Stimulated activated CD8-positive, alpha-beta memory T cell treated with anti-CD3 and anti-CD28 coated beads, Interleukin-7, amount 100 ng/mL, for 4 hours (primary cell): Measurements from ENCODE around the gene CHAMP1.

Source experiments
- DNase-seq, 2 donors: peaks; one replicate each; pipeline ENCODE4 v3.0.0-alpha.2; 2020; ENCODE audit warnings: low read depth in 2 of 2

CHAMP1 gene

GRCh38 chr13:114314074-114314912 lies at the start of gene CHAMP1:
Gene CHAMP1, plus strand, starts transcription at chr13:114314503. Its CDS starts 9,340 bp downstream, at chr13:114323843.
- peak; percentile 75 to 87 for DNase-seq

DNA sequence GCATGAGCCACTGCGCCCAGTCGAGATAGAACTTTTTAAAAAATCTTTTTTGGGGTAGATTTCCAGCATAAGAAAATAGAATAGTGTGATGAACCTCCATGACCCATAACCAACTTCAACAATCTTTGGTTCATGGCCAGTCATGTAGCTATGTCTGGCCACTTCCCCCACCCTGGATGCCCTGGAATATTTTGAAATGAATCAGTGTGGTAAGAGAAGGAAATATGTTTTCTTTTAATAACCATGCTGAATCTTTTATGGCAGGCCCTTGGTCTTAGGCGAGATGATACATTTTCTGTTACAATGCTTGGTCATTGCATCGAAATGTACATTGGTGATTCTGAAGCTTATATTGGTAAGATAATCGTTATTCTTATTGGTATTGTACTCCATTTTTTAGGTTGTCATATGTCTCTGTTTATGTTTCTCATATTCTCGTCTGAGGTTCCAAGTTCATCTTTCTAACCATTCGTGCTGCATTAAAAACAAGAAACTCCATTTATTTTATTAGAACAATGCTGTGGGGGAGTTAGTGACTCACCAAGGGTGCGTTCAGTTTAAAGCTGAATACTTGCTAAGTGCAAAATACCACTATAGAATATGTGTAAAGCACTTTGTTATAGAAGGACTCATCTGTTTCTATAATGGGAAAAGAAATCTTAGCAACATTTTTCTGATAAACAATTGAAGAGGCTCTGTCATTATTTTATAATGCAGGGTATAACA lies 49.3 kb upstream of the CHAMP1 start:
- no peak for DNase-seq

DNA sequence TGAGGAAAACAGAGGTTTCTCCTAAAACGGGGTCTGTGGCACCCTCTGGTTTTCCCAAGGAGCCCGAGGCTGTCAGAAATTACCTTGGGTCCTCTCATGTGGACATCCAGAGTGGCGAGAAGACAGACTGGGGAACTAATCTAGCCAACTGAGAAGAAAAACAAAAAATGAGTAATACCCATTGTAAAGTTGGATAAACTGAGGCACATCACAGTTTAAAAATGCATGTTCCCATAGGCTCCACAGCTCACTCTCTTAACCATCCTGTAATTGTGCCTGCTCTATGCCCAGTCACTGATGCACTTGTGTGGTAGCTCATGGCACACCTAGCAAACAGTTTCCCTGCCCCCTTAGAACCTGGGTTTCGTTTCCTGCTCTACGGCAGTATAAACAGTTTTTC lies 48.1 kb upstream of the CHAMP1 start:
- DNase-seq, result no peak

DNA sequence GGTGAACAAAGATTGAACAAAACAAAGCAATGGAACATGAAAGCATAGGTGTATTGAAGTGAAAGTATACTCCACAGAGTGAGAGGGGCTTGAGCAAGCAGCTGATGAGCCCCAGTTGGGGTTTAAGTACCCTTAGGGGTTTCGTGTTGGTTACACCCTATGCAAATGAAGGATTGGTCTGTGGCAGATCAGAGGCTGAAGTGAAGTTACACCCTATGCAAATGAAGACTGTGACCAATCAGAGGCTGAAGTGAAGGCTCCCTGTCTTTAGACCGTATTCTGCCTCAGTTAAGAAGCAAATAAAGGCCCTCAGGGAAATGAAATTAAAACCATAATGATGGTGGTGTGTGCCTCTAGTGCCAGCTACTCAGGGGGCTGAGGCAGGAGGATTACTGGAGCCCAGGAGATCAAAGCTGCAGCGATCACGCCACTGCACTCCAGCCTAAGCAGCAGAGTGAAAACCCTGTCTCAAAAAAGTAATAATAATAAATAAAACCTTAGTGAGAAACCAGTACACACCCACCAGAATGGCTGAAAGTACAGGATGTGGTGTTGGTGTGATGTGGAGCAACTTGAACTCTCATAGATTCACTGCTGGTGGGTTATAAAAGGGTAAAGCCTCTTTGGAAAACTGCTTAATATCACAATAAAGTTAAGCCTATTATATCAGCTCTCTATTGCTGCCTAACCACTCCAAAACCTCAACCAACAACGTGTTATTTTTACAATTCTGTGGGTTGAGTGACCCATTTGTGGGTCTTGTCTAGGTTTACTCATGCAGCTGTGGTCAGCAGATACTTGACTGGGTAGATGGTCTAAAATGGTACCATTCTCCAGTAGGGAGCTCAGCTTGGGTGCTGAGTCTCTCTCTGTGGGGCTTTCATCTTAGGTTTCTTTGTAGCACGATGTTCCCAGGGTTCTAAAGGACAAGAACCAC lies 45.7 kb upstream of the CHAMP1 start:
- no peak for DNase-seq

DNA sequence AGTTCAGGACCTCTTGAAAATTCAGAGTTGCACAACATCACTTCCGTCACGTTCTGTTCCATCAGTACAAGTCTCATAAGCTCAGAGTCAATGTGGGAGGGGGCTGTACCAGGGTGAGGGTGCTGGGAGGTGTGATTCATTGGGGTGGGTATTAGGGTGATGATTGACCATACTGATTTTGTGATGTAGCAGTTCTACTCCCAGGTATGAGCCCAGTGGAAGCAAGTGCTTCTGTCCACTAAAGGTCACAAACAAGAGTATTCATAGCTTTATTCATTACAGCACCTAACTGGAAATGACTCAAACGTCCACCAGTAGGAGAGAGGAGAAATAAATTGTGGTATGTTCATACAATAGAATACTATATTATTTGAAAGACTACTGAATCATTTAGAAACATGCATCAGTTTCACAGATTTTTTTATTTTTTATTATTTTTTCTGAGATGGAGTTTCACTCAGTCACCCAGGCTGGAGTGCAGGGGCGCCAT lies 45.0 kb upstream of the CHAMP1 start:
- no peak for DNase-seq

GRCh38 chr13:114272977-114273376 lies 41.3 kb upstream of the CHAMP1 start:
- no peak for DNase-seq

DNA sequence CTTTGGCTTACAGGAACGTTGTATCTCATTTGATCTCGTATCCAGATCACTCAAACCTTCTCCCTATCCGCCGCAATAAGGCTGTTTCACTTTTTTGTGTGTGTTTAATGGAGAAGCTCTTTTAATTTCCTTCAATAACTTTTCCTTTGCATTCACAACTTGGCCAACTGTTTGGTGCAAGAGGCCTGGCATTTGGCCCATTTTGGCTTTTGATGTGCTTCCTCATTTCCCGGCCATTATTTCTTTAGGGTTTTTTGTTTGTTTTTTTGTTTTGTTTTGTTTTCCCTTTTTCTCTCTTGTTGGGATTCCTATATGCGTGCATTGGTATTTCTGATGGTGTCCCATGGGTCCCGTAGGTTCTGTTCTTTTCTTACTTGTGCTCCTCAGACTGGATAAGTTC lies 39.0 kb upstream of the CHAMP1 start:
- DNase-seq, result no peak

DNA sequence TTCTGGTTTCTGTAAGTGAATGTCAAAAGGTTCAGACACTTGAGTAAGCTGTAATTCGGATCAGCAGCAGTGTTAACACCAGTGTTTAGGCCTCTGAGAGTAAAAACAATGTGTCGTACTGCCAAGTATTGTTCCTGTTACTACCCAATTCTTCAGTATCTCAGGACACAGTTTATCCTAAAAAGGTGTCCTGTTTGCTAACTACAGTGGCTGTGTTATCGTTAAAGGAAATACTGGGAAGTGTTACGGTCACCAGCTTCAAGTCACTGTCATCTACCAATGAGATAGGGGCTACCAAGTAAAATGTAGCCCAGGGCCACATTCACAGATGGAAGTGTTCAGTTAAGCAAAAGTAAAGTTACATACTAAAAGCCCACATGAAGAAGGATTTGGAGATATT lies 35.2 kb upstream of the CHAMP1 start:
- DNase-seq, result no peak

- no peak for DNase-seq
Observed at GRCh38 chr13:114279758-114280355, 34.4 kb upstream of the CHAMP1 start.

DNA sequence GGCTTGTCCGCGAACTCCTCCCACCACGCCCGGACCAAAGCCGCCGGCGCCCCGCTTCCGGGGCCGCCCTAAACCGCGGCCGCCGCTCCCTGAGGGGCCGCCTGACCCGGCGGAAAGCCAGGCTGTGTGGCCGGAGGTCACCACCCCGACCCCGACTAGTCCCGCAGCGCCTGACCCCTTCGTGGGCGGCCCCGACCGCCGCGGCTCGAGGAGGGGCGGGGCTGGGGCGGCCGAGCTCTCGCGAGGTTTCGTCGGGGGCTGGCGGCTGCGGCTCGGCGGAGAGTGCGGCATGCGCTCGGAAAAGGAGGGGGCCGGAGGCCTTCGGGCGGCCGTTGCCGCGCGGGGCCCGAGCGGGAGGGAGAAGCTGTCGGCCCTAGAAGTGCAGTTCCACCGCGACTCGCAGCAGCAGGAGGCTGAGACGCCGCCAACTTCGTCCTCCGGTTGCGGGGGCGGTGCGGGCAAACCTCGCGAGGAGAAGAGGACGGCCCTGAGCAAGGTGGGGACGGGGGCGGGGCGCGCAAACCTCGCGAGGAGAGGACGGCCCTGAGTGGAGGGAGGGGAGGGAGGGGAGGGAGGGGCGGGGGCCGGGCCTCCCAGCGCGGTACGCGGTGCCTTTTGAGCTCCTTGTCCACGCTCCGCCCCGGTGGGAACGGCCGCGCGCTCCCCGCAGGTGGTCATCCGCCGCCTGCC lies 32.8 kb upstream of the CHAMP1 start, which contains the start of gene UPF3A:
Gene UPF3A (plus strand): TSS at position 251 of the 690 bp plus-strand sequence. CDS start 39 bp downstream, at position 290.
- DNase-seq, result peak; percentile 81 to 87

GRCh38 chr13:114282041-114282670 lies 32.1 kb upstream of the CHAMP1 start:
- peak; percentile 34 to 63 for DNase-seq

GRCh38 chr13:114283576-114283975 lies 30.7 kb upstream of the CHAMP1 start:
- DNase-seq, result no peak

GRCh38 chr13:114284680-114285079 lies 29.6 kb upstream of the CHAMP1 start:
- DNase-seq, result no peak

DNA sequence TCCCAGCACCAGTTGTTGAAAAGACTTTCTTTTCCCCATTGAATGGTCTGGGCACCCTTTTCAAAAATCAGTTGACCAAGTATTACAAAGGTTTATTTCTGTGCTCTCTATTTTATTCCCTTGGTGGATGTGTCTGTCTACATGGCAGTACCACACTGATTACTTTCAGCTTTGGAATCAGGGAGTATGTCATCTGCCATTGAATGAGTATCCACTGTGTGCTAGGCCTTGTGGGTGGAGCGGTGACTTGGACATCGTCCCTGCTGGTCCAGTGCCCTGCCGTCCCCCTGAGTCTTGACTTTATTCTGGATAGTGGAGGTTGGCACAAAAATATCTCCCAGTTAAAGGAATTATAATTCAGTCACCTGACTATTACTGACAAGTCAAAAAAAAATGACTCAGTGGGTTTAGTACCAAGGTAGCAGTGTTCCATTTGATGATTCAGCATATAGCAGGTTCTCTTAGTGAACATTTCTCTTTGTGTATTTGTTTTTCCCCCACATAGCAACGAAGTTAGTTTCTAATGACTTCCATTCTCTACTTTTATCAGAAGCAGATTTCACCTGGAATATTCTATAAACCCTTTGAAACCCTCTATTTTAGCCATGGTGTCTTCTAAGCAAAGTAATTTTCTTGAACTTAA lies 29.0 kb upstream of the CHAMP1 start:
- DNase-seq, result no peak

- DNase-seq, result no peak
Observed at GRCh38 chr13:114286808-114287207, 27.5 kb upstream of the CHAMP1 start.

DNA sequence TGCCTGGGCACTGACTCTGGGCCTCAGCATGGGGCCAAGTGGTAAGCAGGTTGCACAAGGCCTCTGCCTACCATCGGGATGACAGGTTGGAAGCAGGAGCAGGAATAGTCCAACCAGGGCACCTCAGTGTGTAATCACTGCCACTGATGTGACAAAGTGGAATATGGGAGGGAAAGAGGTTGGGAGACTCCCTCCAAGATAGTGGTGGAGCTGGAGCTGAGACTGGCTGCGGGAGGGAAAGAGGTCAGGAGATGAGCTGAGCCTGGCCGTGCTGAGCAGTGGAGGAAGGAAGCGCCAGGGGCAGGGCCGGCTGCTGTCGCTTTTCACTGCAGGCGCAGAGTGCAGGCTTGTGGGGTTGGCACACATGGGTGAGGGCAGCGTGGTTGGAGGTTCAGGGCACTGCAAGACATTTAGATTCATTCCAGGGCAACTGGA lies 26.1 kb upstream of the CHAMP1 start:
- DNase-seq, result no peak

DNA sequence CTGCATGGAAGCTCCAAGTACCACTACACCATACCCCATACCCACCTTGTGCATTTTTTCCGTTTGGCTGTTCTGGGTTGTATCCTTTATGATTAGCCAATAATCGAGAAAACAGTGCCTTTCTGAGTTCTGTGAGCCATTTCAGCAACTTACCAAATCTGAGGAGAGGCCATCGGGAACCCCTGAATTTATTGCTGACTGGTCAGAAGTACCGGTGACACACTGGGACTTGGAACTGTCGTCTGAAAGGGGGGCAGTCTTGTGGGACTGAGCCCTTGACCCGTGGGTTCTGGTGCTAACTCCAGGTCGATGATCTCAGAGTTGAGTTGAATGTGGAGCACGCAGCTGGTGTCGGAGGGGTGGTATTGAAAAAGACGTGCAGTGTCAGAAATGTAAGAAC lies 17.9 kb upstream of the CHAMP1 start:
- DNase-seq, result no peak

DNA sequence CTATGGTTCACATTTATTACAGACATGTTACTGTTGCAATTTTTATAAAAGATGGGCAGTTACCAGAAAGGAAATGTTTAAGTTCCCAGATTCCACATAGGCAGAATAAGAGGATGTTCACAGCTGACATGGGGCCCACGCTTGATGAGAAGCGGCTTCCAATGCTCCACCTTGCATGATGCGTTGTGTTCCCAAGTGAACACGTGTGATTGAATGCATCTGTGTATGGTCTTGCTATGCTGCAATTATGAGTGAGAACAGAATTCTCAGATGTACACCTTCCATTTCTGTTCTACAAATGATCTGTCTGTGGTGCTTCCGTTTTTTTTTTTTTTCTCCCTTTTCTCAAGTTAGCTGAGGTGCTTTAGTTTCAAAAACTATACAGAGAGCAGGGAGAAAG lies 17.4 kb upstream of the CHAMP1 start:
- DNase-seq, result no peak

DNA sequence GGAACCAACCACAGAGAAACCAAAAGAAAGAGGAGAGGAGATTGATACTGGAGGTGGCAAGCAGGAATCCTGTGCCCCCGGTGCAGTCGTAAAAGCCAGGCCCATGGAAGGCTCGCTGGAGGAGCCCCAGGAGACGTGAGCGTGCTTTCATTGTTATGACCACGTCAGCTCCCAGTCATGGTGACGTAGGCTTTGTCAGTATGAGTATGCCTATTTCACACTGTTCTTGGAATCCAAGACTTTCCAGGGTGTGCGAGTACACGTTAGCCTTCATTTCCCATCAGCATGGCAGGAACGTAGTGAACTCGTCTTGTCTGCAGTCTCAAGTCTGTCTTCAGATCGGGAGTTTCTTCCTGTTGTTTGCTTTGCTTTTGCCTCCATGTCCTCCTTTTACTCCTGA lies 15.4 kb upstream of the CHAMP1 start:
- DNase-seq, result no peak
